Erythroblast (primary cell): ENCODE results near the gene WFS1.

Experiments
- GATA1 ChIP-seq: IDR thresholded peaks from 2 replicates; pipeline ENCODE4 v1.6.1; 2011; ENCODE audit warnings: low read depth, mild to moderate bottlenecking, control low read depth, low read length, moderate library complexity
- POLR2A ChIP-seq: IDR thresholded peaks from 2 replicates; pipeline ENCODE4 v1.6.1; 2011; ENCODE audit warnings: mild to moderate bottlenecking, low read length

GRCh38 chr4:6258741-6259140 is 10.9 kb upstream of the WFS1 start:
- no peak for TF ChIP-seq POLR2A
- TF ChIP-seq GATA1: no peak
